DND-41 (cell line): ENCODE results near the gene ARHGAP26.
"Not testable (repeated sequence)": the region's sequence is repeated elsewhere in the genome, so short reads cannot be mapped to it uniquely, and the experiment has no call there.

Source experiments
- ATAC-seq: fragments of 200-7000 bp; cut with Tn5 transposase; 3 replicates; pipeline ENCODE4 v1.9.1; 2021; ENCODE audit warnings: low read depth; ENCODE audit not compliant: insufficient read depth
- DNase-seq: peaks from one replicate; pipeline ENCODE4 v3.0.0-alpha.2; 2020
- H2AFZ ChIP-seq: 2 replicates; pipeline ENCODE4 v1.6.0; 2012; ENCODE audit warnings: low read depth, low read length
- H3K27ac ChIP-seq: 2 replicates; pipeline ENCODE4 v1.5.1; 2012; ENCODE audit warnings: low read length, inconsistent platforms
- H3K27me3 ChIP-seq: fragments of 200-600 bp; sonication (generic); 2 replicates; pipeline ENCODE4 v1.6.0; 2012; ENCODE audit warnings: low read length, mild to moderate bottlenecking, inconsistent platforms; ENCODE audit not compliant: insufficient read depth, poor library complexity
- H3K36me3 ChIP-seq: 2 replicates; pipeline ENCODE4 v1.5.1; 2012; ENCODE audit warnings: low read length, inconsistent platforms; ENCODE audit not compliant: insufficient read depth
- H3K4me1 ChIP-seq: 2 replicates; pipeline ENCODE4 v1.5.1; 2012; ENCODE audit warnings: mild to moderate bottlenecking, low read length; ENCODE audit not compliant: insufficient read depth
- H3K4me2 ChIP-seq: 2 replicates; pipeline ENCODE4 v1.6.0; 2012; ENCODE audit warnings: mild to moderate bottlenecking, moderate library complexity, low read length, inconsistent platforms; ENCODE audit not compliant: insufficient read depth
- H3K4me3 ChIP-seq, 2 experiments: fragments of 200-600 bp in 1 of 2; shearing (Covaris generic) in 1 of 2; 2 replicates each; pipeline ENCODE4 v1.5.1; 2012 to 2016; ENCODE audit warnings: inconsistent platforms in 2 of 2, low read length in 2 of 2, mild to moderate bottlenecking in 2 of 2, low read depth in 1 of 2, moderate library complexity in 1 of 2
- H3K79me2 ChIP-seq: 2 replicates; pipeline ENCODE4 v1.6.0; 2012; ENCODE audit warnings: low read length, inconsistent platforms; ENCODE audit not compliant: insufficient read depth
- H3K9ac ChIP-seq: 2 replicates; pipeline ENCODE4 v1.6.0; 2012; ENCODE audit warnings: low read depth, mild to moderate bottlenecking, inconsistent platforms, low read length, moderate library complexity
- H3K9me3 ChIP-seq: 2 replicates; pipeline ENCODE4 v1.5.1; 2012; ENCODE audit warnings: low read length, moderate library complexity, mild to moderate bottlenecking, inconsistent platforms; ENCODE audit not compliant: insufficient read depth, severe bottlenecking
- H4K20me1 ChIP-seq: 2 replicates; pipeline ENCODE4 v1.6.0; 2012; ENCODE audit warnings: low read length; ENCODE audit not compliant: insufficient read depth
- CTCF ChIP-seq: IDR thresholded peaks from 2 replicates; pipeline ENCODE4 v1.5.1; 2012; ENCODE audit warnings: borderline replicate concordance, low read length, moderate library complexity, mild to moderate bottlenecking; ENCODE audit not compliant: poor library complexity, severe bottlenecking; ENCODE audit errors: extremely low read depth
- EZH2 ChIP-seq: IDR thresholded peaks from 3 replicates; pipeline ENCODE4 v1.6.1; 2012; ENCODE audit warnings: borderline replicate concordance, low read depth, mild to moderate bottlenecking, moderate library complexity, low read length, inconsistent platforms; ENCODE audit not compliant: severe bottlenecking

The ARHGAP26 gene

GRCh38 chr5:142982821-142983200, 212.6 kb downstream of the ARHGAP26 start:
- Histone ChIP-seq H3K9ac (no peak overlapping the region), H3K27me3 (no peaks in the 10 kb centered on the region), H4K20me1 (no peaks in the 10 kb centered on the region), H3K9me3 (no peaks in the 10 kb centered on the region), H3K27ac (peak overlapping the region; percentile 69), H3K4me1 (peaks cover 49% of the 10 kb centered on the region), H3K4me2 (no peak overlapping the region), H3K4me3 (no peak overlapping the region), H2AFZ (no peak overlapping the region), H3K79me2 (no peaks in the 10 kb centered on the region), H3K36me3 (no peaks in the 10 kb centered on the region)
- ATAC-seq (no peak), DNase-seq (no peak)
- TF ChIP-seq EZH2 (no peak), CTCF (peak; percentile 36)

- no peak overlapping the region for H3K9ac ChIP-seq
- TF ChIP-seq EZH2 (no peak), CTCF (no peak)
- no peaks in the 10 kb centered on the region for H3K36me3 ChIP-seq
- peak overlapping the region; percentile 61 for H3K27ac ChIP-seq
- no peaks in the 10 kb centered on the region for H3K27me3 ChIP-seq
- H4K20me1 ChIP-seq: no peaks in the 10 kb centered on the region
- no peak overlapping the region for H3K4me3 ChIP-seq
- no peaks in the 10 kb centered on the region for H3K9me3 ChIP-seq
- DNase-seq: no peak
- peaks cover 42% of the 10 kb centered on the region for H3K4me1 ChIP-seq
- no peak overlapping the region; the same call in 1 of the 2 replicates for H2AFZ ChIP-seq
- H3K4me2 ChIP-seq: no peak overlapping the region
- no peaks in the 10 kb centered on the region for H3K79me2 ChIP-seq
- peak; percentile 53; the same call in 2 of the 3 replicates for ATAC-seq
Observed at GRCh38 chr5:142984011-142984410, 213.8 kb downstream of the ARHGAP26 start.

- no peak overlapping the region for H2AFZ ChIP-seq
- H3K36me3 ChIP-seq: no peaks in the 10 kb centered on the region
- peaks cover 42% of the 10 kb centered on the region for H3K4me1 ChIP-seq
- TF ChIP-seq CTCF (no peak), EZH2 (no peak)
- H3K9ac ChIP-seq: no peak overlapping the region
- H3K4me2 ChIP-seq: no peak overlapping the region
- no peaks in the 10 kb centered on the region for H4K20me1 ChIP-seq
- H3K9me3 ChIP-seq: no peaks in the 10 kb centered on the region
- H3K27ac ChIP-seq: 0 out of 2 replicates have a peak overlapping the region, but pooled peaks have one; percentile 44
- DNase-seq (no peak), ATAC-seq (no peak)
- H3K79me2 ChIP-seq: no peaks in the 10 kb centered on the region
- H3K27me3 ChIP-seq: no peaks in the 10 kb centered on the region
- H3K4me3 ChIP-seq: no peak overlapping the region
Observed at GRCh38 chr5:142984525-142984924, 214.3 kb downstream of the ARHGAP26 start.

GRCh38 chr5:142989270-142989669, 219.1 kb downstream of the ARHGAP26 start:
- ATAC-seq, H3K4me1 ChIP-seq, H2AFZ ChIP-seq, H3K79me2 ChIP-seq, H3K27ac ChIP-seq, H3K4me3 ChIP-seq, DNase-seq, H3K9ac ChIP-seq, H3K9me3 ChIP-seq, H3K36me3 ChIP-seq, H3K4me2 ChIP-seq, H4K20me1 ChIP-seq, H3K27me3 ChIP-seq: not testable (repeated sequence)

GRCh38 chr5:142990073-142990472, 219.9 kb downstream of the ARHGAP26 start:
- not testable (repeated sequence) for H3K4me2 ChIP-seq

More at GRCh38 chr5:142990073-142990472, 219.9 kb downstream of the ARHGAP26 start:
- not testable (repeated sequence) for H3K4me1 ChIP-seq, H3K36me3 ChIP-seq, H3K27me3 ChIP-seq, H3K4me3 ChIP-seq, H3K27ac ChIP-seq, H4K20me1 ChIP-seq, H3K9me3 ChIP-seq, H3K79me2 ChIP-seq, H2AFZ ChIP-seq, ATAC-seq, DNase-seq, H3K9ac ChIP-seq
